GM19324 (cell line): ENCODE results near the gene PRMT6.
"Not testable (repeated sequence)": the region's sequence is repeated elsewhere in the genome, so short reads cannot be mapped to it uniquely, and the experiment has no call there.

Experiments
- ATAC-seq: cut with Tn5 transposase; IDR thresholded peaks from one replicate; pipeline ENCODE4 v1.9.1; 2021; ENCODE audit warnings: mild to moderate bottlenecking, moderate library complexity; ENCODE audit not compliant: unreplicated experiment, low FRiP score

Gene PRMT6

GRCh38 chr1:107091418-107091817, 34.9 kb downstream of the PRMT6 start:
- no peak for ATAC-seq

GRCh38 chr1:107093395-107093794, 36.9 kb downstream of the PRMT6 start:
- ATAC-seq, result not testable (repeated sequence)

GRCh38 chr1:107095647-107096046, 39.2 kb downstream of the PRMT6 start:
- no peak for ATAC-seq

GRCh38 chr1:107096690-107097089, 40.2 kb downstream of the PRMT6 start:
- ATAC-seq, result no peak

- ATAC-seq, result no peak
Observed at GRCh38 chr1:107098961-107099360, 42.5 kb downstream of the PRMT6 start.

GRCh38 chr1:107100331-107100984, 44.0 kb downstream of the PRMT6 start:
- ATAC-seq, result no peak

GRCh38 chr1:107105914-107106313, 49.4 kb downstream of the PRMT6 start:
- ATAC-seq, result no peak
